ENCODE data around the gene GPAT2. TPM values are rescaled to one million over a fixed set of nuclear protein-coding genes. Genes with fewer than 3 reads are reported as not detected.

Gene GPAT2
- under 0.01 and 0.07 TPM in 2 replicates for total RNA-seq

GRCh38 chr2:96034792-96035191 is at the start of gene GPAT2:
GPAT2 (minus strand) TSS chr2:96034916; CDS start chr2:96032359, 2,557 bp downstream.

GRCh38 chr2:95991351-95992094 is 43.2 kb downstream of the GPAT2 start, which contains the start of gene ANKRD36C:
ANKRD36C (minus strand) TSS chr2:95991824; CDS start chr2:95991708, 116 bp downstream.

Other genes with a start within 250 kb of the GPAT2 start
- gene ANKRD36C, start 43.1 kb downstream of the GPAT2 start, total RNA-seq, result 5.1 and 16.2 TPM in 2 replicates
- under 0.01 and 0.07 TPM in 2 replicates for gene ADRA2B, start 81.7 kb upstream of the GPAT2 start, total RNA-seq
- 0.07 TPM in 1 of 2 replicates, not detected in the other for gene ASTL, start 103.6 kb upstream of the GPAT2 start, total RNA-seq
- gene DUSP2, start 110.5 kb upstream of the GPAT2 start, total RNA-seq, result 6.2 and 13.0 TPM in 2 replicates
- 125 and 139 TPM in 2 replicates for gene STARD7, start 173.9 kb upstream of the GPAT2 start, total RNA-seq
- 19.8 and 31.5 TPM in 2 replicates for gene TMEM127, start 231.1 kb upstream of the GPAT2 start, total RNA-seq
- 84.8 and 85.8 TPM in 2 replicates for gene CIAO1, start 231.3 kb upstream of the GPAT2 start, total RNA-seq